Measurements from ENCODE around the gene SCN10A.

SCN10A gene

GRCh38 chr3:38824349-38824748 is 8.3 kb upstream of the SCN10A start:
- TF ChIP-seq ZFX (IDR thresholded peaks at IDR 0.05; ENCODE audit: borderline replicate concordance): no peak
- TF ChIP-seq CTCF (IDR thresholded peaks at IDR 0.05): no peak
- no peak overlapping the region for H3K27ac ChIP-seq

GRCh38 chr3:38823722-38824121 is 7.7 kb upstream of the SCN10A start:
- no peak overlapping the region for H3K27ac ChIP-seq
- TF ChIP-seq ZFX (IDR thresholded peaks at IDR 0.05; ENCODE audit: borderline replicate concordance) (no peak), CTCF (IDR thresholded peaks at IDR 0.05) (no peak)

GRCh38 chr3:38823186-38823585 is 7.2 kb upstream of the SCN10A start:
- no peak for TF ChIP-seq ZFX (IDR thresholded peaks at IDR 0.05; ENCODE audit: borderline replicate concordance)
- no peak for TF ChIP-seq CTCF (IDR thresholded peaks at IDR 0.05)
- H3K27ac ChIP-seq: no peak overlapping the region

- TF ChIP-seq ZFX (IDR thresholded peaks at IDR 0.05; ENCODE audit: borderline replicate concordance) (no peak), CTCF (IDR thresholded peaks at IDR 0.05) (no peak)
- no peak overlapping the region for H3K27ac ChIP-seq
Measured at GRCh38 chr3:38811822-38812221, 4.2 kb downstream of the SCN10A start.

GRCh38 chr3:38805765-38806386 is 10.1 kb downstream of the SCN10A start:
- no peak overlapping the region for H3K27ac ChIP-seq
- TF ChIP-seq CTCF (IDR thresholded peaks at IDR 0.05): no peak
- TF ChIP-seq ZFX (IDR thresholded peaks at IDR 0.05; ENCODE audit: borderline replicate concordance): no peak

GRCh38 chr3:38805004-38805403 is 11.0 kb downstream of the SCN10A start:
- TF ChIP-seq CTCF (IDR thresholded peaks at IDR 0.05): no peak
- no peak for TF ChIP-seq ZFX (IDR thresholded peaks at IDR 0.05; ENCODE audit: borderline replicate concordance)
- no peak overlapping the region for H3K27ac ChIP-seq

GRCh38 chr3:38800511-38800910 is 15.5 kb downstream of the SCN10A start:
- TF ChIP-seq ZFX (IDR thresholded peaks at IDR 0.05; ENCODE audit: borderline replicate concordance) (no peak), CTCF (IDR thresholded peaks at IDR 0.05) (no peak)
- H3K27ac ChIP-seq: no peak overlapping the region

Measured in 22Rv1 (cell line).